ENCODE data around the gene IP6K2. TPM values are rescaled to one million over a fixed set of nuclear protein-coding genes. Genes with fewer than 3 reads are reported as not detected.

Gene IP6K2
- total and polyA plus RNA-seq, 2 experiments from 2014 or later: 57.4 to 59.6 TPM

- H3K9me3 ChIP-seq (ENCODE audit: low read depth): no peaks in the 10 kb centered on the region
- H3K4me2 ChIP-seq (ENCODE audit: unreplicated experiment): no peak overlapping the region
- in situ Hi-C loops (cut with MboI): no loop called here
- peaks cover 20% of the 10 kb centered on the region for H3K4me1 ChIP-seq (ENCODE audit: insufficient read depth)
- peak overlapping the region; percentile 93 for H3K27ac ChIP-seq
- 89 to 94% methylated on average over 5 of the region's 5 CpGs for WGBS, 2 experiments (ENCODE audit: low coverage in 1 of 2, low lambda C conversion rate in 2 of 2, missing lambda C conversion rate in 2 of 2)
- no peak overlapping the region for H2AFZ ChIP-seq
- DNase-seq: no peak
- H3K4me3 ChIP-seq: no peak overlapping the region
- H3K79me2 ChIP-seq (ENCODE audit: insufficient read depth): peaks cover 100% of the 10 kb centered on the region
- peaks cover 26% of the 10 kb centered on the region for H3K36me3 ChIP-seq (ENCODE audit: low read depth)
- no peaks in the 10 kb centered on the region for H3K27me3 ChIP-seq (replicated peaks; ENCODE audit: insufficient read depth)
- peaks cover 11% of the 10 kb centered on the region; the same call in 1 of the 2 replicates for H4K20me1 ChIP-seq (ENCODE audit: insufficient read depth)
- TF ChIP-seq EZH2 (IDR thresholded peaks at IDR 0.05; ENCODE audit: insufficient read depth, poor library complexity, severe bottlenecking) (no peak), EZH2phosphoT487 (IDR thresholded peaks at IDR 0.05; ENCODE audit: insufficient read depth, low read depth) (no peak)
- H3F3A ChIP-seq (ENCODE audit: insufficient read depth): peaks cover 44% of the 10 kb centered on the region
- no peaks in the 10 kb centered on the region for H3K9me2 ChIP-seq (ENCODE audit: insufficient read depth)
- no peak overlapping the region for H3K9ac ChIP-seq
Observed at GRCh38 chr3:48707157-48707556, 9.9 kb downstream of the IP6K2 start.

DNA sequence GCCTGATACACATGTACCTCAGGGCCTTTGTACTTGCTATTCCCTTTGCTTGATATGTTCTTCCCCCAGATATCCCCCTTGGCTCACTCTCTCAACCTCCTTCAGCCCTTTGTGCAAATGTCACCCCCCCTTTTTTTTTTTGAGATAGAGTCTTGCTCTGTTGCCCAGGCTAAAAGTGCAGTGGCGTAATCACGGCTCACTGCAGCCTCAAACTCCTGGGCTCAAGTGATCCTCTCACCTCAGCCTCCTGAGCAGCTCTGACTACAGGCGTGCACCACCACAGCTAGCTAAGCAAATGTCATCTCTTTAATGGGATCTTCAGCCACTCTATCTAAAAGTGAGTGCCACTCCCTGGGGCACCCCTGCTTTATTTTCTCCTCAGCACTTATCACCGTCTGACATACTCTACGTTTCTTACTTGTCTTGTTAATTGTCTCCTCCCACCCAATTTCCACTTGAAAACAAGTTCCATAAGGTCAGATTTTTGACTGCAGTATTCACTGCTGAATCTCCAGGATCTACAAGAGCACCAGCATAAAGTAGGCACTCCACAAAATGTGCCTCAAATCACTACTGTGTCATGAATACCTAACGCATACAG, 14.6 kb downstream of the IP6K2 start:
- no peak overlapping the region for H3K27ac ChIP-seq
- in situ Hi-C loops (cut with MboI): no loop called here

DNA sequence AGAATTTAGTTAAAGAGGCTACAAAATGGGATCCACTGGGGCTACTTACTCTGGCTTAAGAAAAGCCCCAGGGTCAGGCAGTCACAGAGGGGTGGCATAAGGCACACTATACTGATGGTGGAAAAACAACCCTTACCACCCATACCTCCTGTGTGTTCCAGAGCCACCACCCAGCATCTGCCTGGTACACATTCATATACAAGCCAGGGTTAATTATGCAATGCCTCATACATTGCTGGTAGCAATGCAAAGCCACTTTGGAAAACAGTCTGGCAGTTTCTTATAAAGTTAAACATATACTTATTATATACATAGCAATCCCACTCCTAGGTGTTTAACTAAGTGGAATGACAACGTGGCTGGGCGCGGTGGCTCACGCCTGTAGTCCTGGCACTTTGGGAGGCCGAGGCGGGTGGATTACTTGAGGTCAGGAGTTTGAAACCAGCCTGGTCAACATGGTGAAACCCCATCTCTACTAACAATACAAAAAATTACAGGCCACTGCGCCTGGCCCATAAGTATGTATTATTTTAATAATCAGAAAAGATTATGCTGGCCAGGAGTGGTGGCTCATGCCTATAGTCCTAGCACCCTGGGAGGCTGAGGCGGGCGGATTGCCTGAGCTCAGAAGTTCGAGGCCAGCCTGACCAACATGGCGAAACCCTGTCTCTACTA, 16.2 kb downstream of the IP6K2 start:
- TF ChIP-seq EZH2phosphoT487 (IDR thresholded peaks at IDR 0.05; ENCODE audit: insufficient read depth, low read depth): no peak
- TF ChIP-seq EZH2 (IDR thresholded peaks at IDR 0.05; ENCODE audit: insufficient read depth, poor library complexity, severe bottlenecking): no peak
- Histone ChIP-seq H3K4me1 (ENCODE audit: insufficient read depth) (peaks cover 11% of the 10 kb centered on the region), H3K36me3 (ENCODE audit: low read depth) (no peaks in the 10 kb centered on the region), H3K79me2 (ENCODE audit: insufficient read depth) (peaks cover 100% of the 10 kb centered on the region), H3K27me3 (replicated peaks; ENCODE audit: insufficient read depth) (no peaks in the 10 kb centered on the region), H3K9me2 (ENCODE audit: insufficient read depth) (no peaks in the 10 kb centered on the region), H3K4me2 (ENCODE audit: unreplicated experiment) (no peak overlapping the region), H3F3A (ENCODE audit: insufficient read depth) (peaks cover 11% of the 10 kb centered on the region), H2AFZ (no peak overlapping the region), H3K9me3 (ENCODE audit: low read depth) (no peaks in the 10 kb centered on the region), H3K27ac (no peak overlapping the region), H4K20me1 (ENCODE audit: insufficient read depth) (peaks cover 6% of the 10 kb centered on the region), H3K4me3 (no peak overlapping the region), H3K9ac (no peak overlapping the region)
- in situ Hi-C loops (cut with MboI): no loop called here
- 92 to 98% methylated on average over 11 of the region's 11 CpGs for WGBS, 2 experiments (ENCODE audit: low coverage in 1 of 2, low lambda C conversion rate in 2 of 2, missing lambda C conversion rate in 2 of 2)
- no peak for DNase-seq

More for the DNA sequence above, 14.6 kb downstream of the IP6K2 start:
- no peak for DNase-seq
- Histone ChIP-seq H3K4me3 (no peak overlapping the region), H4K20me1 (ENCODE audit: insufficient read depth) (peaks cover 5% of the 10 kb centered on the region; the same call in 1 of the 2 replicates), H3K9me3 (ENCODE audit: low read depth) (no peaks in the 10 kb centered on the region), H3K4me2 (ENCODE audit: unreplicated experiment) (no peak overlapping the region), H3K9me2 (ENCODE audit: insufficient read depth) (no peaks in the 10 kb centered on the region), H3K4me1 (ENCODE audit: insufficient read depth) (peaks cover 6% of the 10 kb centered on the region; the same call in 1 of the 2 replicates), H2AFZ (no peak overlapping the region), H3K36me3 (ENCODE audit: low read depth) (0 out of 2 replicates have a peak, but pooled peaks cover 4% of the 10 kb centered on the region), H3K9ac (no peak overlapping the region), H3K79me2 (ENCODE audit: insufficient read depth) (peaks cover 100% of the 10 kb centered on the region), H3F3A (ENCODE audit: insufficient read depth) (peaks cover 10% of the 10 kb centered on the region; the same call in 1 of the 2 replicates), H3K27me3 (replicated peaks; ENCODE audit: insufficient read depth) (no peaks in the 10 kb centered on the region)
- 87% methylated on average over 6 of the region's 6 CpGs for WGBS, 2 experiments (ENCODE audit: low coverage in 1 of 2, low lambda C conversion rate in 2 of 2, missing lambda C conversion rate in 2 of 2)
- TF ChIP-seq EZH2phosphoT487 (IDR thresholded peaks at IDR 0.05; ENCODE audit: insufficient read depth, low read depth) (no peak), EZH2 (IDR thresholded peaks at IDR 0.05; ENCODE audit: insufficient read depth, poor library complexity, severe bottlenecking) (no peak)

GRCh38 chr3:48698891-48699290, 18.1 kb downstream of the IP6K2 start:
- Histone ChIP-seq H3K27me3 (replicated peaks; ENCODE audit: insufficient read depth) (no peaks in the 10 kb centered on the region), H3K4me1 (ENCODE audit: insufficient read depth) (peaks cover 18% of the 10 kb centered on the region), H3K27ac (no peak overlapping the region), H3K79me2 (ENCODE audit: insufficient read depth) (peaks cover 87% of the 10 kb centered on the region), H3K9me2 (ENCODE audit: insufficient read depth) (no peaks in the 10 kb centered on the region), H3K4me2 (ENCODE audit: unreplicated experiment) (no peak overlapping the region), H3K4me3 (no peak overlapping the region), H3K9ac (no peak overlapping the region), H2AFZ (no peak overlapping the region), H3K36me3 (ENCODE audit: low read depth) (0 out of 2 replicates have a peak, but pooled peaks cover under 1% of the 10 kb centered on the region), H3F3A (ENCODE audit: insufficient read depth) (peaks cover 24% of the 10 kb centered on the region), H4K20me1 (ENCODE audit: insufficient read depth) (peaks cover 6% of the 10 kb centered on the region), H3K9me3 (ENCODE audit: low read depth) (no peaks in the 10 kb centered on the region)
- in situ Hi-C loops (cut with MboI): no loop called here
- 97 to 99% methylated on average over 8 of the region's 8 CpGs for WGBS, 2 experiments (ENCODE audit: low coverage in 1 of 2, low lambda C conversion rate in 2 of 2, missing lambda C conversion rate in 2 of 2)
- no peak for DNase-seq
- TF ChIP-seq EZH2 (IDR thresholded peaks at IDR 0.05; ENCODE audit: insufficient read depth, poor library complexity, severe bottlenecking): no peak
- TF ChIP-seq EZH2phosphoT487 (IDR thresholded peaks at IDR 0.05; ENCODE audit: insufficient read depth, low read depth): no peak
